ENCODE data around the gene MOK. TPM values are rescaled to one million over a fixed set of nuclear protein-coding genes. Genes with fewer than 3 reads are reported as not detected.

MOK gene
- polyA plus RNA-seq, 1 donor from 2014 or later: 63.6 TPM

DNA sequence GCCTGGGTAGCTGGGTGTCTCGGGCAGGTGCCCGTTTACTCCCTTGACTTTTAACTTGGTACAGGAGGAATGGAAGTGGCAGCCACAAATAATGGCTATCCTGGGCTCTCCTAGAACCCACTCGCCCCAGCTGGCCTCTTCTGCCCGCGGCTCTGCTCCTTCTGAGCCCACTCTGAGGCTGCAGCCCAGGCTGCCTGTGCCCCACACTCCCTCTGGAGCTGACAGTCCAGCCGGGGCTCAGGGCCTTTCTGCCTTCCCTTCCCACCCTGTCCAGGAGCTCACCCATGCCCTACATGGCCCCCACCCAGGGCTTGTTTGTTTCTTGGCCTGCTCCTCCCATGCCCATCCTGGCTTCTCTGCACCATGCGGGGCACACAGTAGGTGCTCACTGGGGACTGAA is 30.2 kb upstream of the MOK start:
- Histone ChIP-seq H3K9me3 (ENCODE audit: low read length) (no peaks in the 10 kb centered on the region), H3K27ac (ENCODE audit: low read length) (no peak overlapping the region), H3K9me2 (ENCODE audit: insufficient read depth, low read length) (no peaks in the 10 kb centered on the region), H3K79me2 (replicated peaks; ENCODE audit: insufficient read depth, low read length) (no peaks in the 10 kb centered on the region), H3F3A (ENCODE audit: insufficient read depth, low read length, poor library complexity, severe bottlenecking) (no peaks in the 10 kb centered on the region), H3K36me3 (ENCODE audit: insufficient read depth, low read length) (no peaks in the 10 kb centered on the region), H2AFZ (ENCODE audit: low read depth, low read length) (no peak overlapping the region), H3K4me2 (ENCODE audit: low read length) (no peak overlapping the region), H3K4me3 (ENCODE audit: low read length) (no peak overlapping the region), H4K20me1 (ENCODE audit: insufficient read depth) (no peaks in the 10 kb centered on the region), H3K27me3 (ENCODE audit: insufficient read depth, low read depth, low read length) (no peaks in the 10 kb centered on the region), H3K9ac (ENCODE audit: low read length) (no peak overlapping the region)
- TF ChIP-seq, protein P1, sequence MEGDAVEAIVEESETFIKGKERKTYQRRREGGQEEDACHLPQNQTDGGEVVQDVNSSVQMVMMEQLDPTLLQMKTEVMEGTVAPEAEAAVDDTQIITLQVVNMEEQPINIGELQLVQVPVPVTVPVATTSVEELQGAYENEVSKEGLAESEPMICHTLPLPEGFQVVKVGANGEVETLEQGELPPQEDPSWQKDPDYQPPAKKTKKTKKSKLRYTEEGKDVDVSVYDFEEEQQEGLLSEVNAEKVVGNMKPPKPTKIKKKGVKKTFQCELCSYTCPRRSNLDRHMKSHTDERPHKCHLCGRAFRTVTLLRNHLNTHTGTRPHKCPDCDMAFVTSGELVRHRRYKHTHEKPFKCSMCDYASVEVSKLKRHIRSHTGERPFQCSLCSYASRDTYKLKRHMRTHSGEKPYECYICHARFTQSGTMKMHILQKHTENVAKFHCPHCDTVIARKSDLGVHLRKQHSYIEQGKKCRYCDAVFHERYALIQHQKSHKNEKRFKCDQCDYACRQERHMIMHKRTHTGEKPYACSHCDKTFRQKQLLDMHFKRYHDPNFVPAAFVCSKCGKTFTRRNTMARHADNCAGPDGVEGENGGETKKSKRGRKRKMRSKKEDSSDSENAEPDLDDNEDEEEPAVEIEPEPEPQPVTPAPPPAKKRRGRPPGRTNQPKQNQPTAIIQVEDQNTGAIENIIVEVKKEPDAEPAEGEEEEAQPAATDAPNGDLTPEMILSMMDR (IDR thresholded peaks at IDR 0.05; ENCODE audit: poor library complexity, severe bottlenecking): no peak
- no peak for TF ChIP-seq SMC3 (conservative IDR thresholded peaks at IDR 0.05; ENCODE audit: poor library complexity)
- no peak for TF ChIP-seq EP300 (conservative IDR thresholded peaks at IDR 0.05; ENCODE audit: poor library complexity, severe bottlenecking)
- no peak for TF ChIP-seq POLR2AphosphoS5 (IDR thresholded peaks at IDR 0.05)
- no peak for TF ChIP-seq MXI1 (conservative IDR thresholded peaks at IDR 0.05; ENCODE audit: poor library complexity, severe bottlenecking)
- TF ChIP-seq EZH2 (IDR thresholded peaks at IDR 0.05; ENCODE audit: borderline replicate concordance, insufficient read depth, low read length, poor library complexity, severe bottlenecking): no peak
- TF ChIP-seq TAF1 (IDR thresholded peaks at IDR 0.05; ENCODE audit: low read depth): no peak
- TF ChIP-seq RAD21 (conservative IDR thresholded peaks at IDR 0.05): no peak
- TF ChIP-seq, protein P2, sequence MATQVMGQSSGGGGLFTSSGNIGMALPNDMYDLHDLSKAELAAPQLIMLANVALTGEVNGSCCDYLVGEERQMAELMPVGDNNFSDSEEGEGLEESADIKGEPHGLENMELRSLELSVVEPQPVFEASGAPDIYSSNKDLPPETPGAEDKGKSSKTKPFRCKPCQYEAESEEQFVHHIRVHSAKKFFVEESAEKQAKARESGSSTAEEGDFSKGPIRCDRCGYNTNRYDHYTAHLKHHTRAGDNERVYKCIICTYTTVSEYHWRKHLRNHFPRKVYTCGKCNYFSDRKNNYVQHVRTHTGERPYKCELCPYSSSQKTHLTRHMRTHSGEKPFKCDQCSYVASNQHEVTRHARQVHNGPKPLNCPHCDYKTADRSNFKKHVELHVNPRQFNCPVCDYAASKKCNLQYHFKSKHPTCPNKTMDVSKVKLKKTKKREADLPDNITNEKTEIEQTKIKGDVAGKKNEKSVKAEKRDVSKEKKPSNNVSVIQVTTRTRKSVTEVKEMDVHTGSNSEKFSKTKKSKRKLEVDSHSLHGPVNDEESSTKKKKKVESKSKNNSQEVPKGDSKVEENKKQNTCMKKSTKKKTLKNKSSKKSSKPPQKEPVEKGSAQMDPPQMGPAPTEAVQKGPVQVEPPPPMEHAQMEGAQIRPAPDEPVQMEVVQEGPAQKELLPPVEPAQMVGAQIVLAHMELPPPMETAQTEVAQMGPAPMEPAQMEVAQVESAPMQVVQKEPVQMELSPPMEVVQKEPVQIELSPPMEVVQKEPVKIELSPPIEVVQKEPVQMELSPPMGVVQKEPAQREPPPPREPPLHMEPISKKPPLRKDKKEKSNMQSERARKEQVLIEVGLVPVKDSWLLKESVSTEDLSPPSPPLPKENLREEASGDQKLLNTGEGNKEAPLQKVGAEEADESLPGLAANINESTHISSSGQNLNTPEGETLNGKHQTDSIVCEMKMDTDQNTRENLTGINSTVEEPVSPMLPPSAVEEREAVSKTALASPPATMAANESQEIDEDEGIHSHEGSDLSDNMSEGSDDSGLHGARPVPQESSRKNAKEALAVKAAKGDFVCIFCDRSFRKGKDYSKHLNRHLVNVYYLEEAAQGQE (IDR thresholded peaks at IDR 0.05; ENCODE audit: borderline replicate concordance): no peak

DNA sequence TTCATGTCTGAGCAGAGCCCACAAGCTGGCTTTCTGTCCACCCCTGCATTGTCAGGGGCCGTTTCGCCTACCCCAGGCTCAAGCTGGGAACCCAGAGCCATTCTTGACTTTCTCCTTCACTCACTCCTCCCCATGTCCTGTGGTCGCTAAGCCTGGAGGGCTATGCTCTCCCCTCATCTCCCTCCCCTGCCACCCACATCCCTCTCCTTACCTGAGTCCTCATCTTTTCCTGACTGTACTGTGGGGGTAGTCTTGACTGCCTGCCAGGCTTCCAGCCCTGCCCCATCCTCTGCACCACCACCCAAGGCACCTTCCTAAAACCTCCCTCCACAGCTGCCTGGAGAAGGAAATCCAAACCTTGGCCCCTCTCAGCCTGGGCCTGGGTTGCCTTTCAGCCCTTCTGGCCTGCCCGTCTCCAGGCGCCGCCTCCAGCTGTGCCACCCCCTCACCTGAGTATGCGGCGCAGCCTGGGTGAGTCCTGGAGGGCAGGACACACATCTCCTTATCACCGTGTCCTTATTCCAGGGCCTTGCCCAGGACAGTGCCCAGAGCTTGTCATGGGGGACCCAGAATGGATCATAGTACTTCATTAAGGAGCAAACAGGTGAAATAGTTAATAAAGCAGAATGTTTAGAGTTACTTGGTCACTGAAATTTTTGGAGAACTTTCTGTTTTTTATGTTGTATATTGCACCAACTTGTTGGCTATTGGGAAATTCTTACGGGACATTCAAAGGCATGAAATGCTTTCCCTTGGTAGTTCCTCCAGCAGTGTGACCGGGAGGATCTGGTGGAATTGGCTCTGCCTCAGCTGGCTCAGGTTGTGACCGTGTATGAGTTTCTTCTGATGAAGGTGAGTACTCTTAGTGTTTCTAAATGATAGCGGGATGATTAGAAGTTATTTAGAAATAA is 29.1 kb upstream of the MOK start:
- no peaks in the 10 kb centered on the region for H3K36me3 ChIP-seq (ENCODE audit: insufficient read depth, low read length)
- H3K27ac ChIP-seq (ENCODE audit: low read length): no peak overlapping the region
- no peak overlapping the region for H3K4me2 ChIP-seq (ENCODE audit: low read length)
- TF ChIP-seq, protein P2 (IDR thresholded peaks at IDR 0.05; ENCODE audit: borderline replicate concordance): no peak
- TF ChIP-seq TAF1 (IDR thresholded peaks at IDR 0.05; ENCODE audit: low read depth) (no peak), POLR2AphosphoS5 (IDR thresholded peaks at IDR 0.05) (no peak), EZH2 (IDR thresholded peaks at IDR 0.05; ENCODE audit: borderline replicate concordance, insufficient read depth, low read length, poor library complexity, severe bottlenecking) (no peak), MXI1 (conservative IDR thresholded peaks at IDR 0.05; ENCODE audit: poor library complexity, severe bottlenecking) (no peak), EP300 (conservative IDR thresholded peaks at IDR 0.05; ENCODE audit: poor library complexity, severe bottlenecking) (no peak), SMC3 (conservative IDR thresholded peaks at IDR 0.05; ENCODE audit: poor library complexity) (no peak), RAD21 (conservative IDR thresholded peaks at IDR 0.05) (no peak)
- TF ChIP-seq, protein P1 (IDR thresholded peaks at IDR 0.05; ENCODE audit: poor library complexity, severe bottlenecking): no peak
- H3F3A ChIP-seq (ENCODE audit: insufficient read depth, low read length, poor library complexity, severe bottlenecking): no peaks in the 10 kb centered on the region
- H3K27me3 ChIP-seq (ENCODE audit: insufficient read depth, low read depth, low read length): no peaks in the 10 kb centered on the region
- H2AFZ ChIP-seq (ENCODE audit: low read depth, low read length): no peak overlapping the region
- H3K9ac ChIP-seq (ENCODE audit: low read length): no peak overlapping the region
- no peak overlapping the region for H3K4me3 ChIP-seq (ENCODE audit: low read length)
- H3K9me2 ChIP-seq (ENCODE audit: insufficient read depth, low read length): no peaks in the 10 kb centered on the region
- H3K79me2 ChIP-seq (replicated peaks; ENCODE audit: insufficient read depth, low read length): no peaks in the 10 kb centered on the region
- H3K9me3 ChIP-seq (ENCODE audit: low read length): no peaks in the 10 kb centered on the region
- H4K20me1 ChIP-seq (ENCODE audit: insufficient read depth): no peaks in the 10 kb centered on the region

All from neural cell (in vitro differentiated cells).